GM18868 (cell line): Measurements from ENCODE around the gene ADARB2.
"Not testable (repeated sequence)": the region's sequence is repeated elsewhere in the genome, so short reads cannot be mapped to it uniquely, and the experiment has no call there.

Experiments used
- ATAC-seq: cut with Tn5 transposase; IDR thresholded peaks from one replicate; pipeline ENCODE4 v1.9.1; 2021; ENCODE audit warnings: mild to moderate bottlenecking, moderate library complexity; ENCODE audit not compliant: unreplicated experiment

ADARB2 gene

DNA sequence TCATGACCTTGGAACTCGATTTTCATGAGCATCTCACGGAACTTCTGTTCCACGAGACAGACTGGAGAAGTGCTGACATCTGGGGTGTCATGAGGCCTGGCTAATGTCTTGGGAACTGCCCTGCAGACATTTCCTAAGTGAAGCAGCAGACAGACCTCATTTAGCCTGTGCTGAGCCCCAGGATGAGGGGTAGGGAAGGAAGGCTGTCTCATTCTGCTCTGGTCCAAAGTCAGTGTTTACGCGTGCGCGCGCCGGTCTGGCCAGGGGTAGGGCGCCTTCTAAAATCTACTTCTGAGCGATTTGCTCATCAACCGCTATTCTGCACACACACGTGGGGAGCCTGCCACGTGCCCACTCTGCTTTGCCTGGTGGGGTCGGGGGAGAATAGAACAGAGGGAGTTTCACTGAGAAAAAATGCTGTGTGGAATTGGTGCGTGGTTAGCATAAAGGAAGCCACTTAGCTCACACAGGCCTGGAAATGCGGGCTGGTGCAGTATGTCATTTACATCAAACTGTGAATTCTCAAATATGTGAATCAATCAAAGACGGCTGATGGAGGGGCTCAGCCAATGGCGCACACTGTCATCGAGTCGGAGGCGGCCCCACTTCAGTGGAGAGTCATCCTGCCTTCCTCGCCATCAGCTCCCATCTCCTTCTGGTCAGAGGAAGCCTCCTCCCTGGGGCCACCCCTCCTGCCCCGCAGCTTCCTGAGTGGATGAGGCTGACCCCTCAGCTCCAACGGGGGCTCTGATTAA, 335.1 kb downstream of the ADARB2 start:
- no peak for ATAC-seq

DNA sequence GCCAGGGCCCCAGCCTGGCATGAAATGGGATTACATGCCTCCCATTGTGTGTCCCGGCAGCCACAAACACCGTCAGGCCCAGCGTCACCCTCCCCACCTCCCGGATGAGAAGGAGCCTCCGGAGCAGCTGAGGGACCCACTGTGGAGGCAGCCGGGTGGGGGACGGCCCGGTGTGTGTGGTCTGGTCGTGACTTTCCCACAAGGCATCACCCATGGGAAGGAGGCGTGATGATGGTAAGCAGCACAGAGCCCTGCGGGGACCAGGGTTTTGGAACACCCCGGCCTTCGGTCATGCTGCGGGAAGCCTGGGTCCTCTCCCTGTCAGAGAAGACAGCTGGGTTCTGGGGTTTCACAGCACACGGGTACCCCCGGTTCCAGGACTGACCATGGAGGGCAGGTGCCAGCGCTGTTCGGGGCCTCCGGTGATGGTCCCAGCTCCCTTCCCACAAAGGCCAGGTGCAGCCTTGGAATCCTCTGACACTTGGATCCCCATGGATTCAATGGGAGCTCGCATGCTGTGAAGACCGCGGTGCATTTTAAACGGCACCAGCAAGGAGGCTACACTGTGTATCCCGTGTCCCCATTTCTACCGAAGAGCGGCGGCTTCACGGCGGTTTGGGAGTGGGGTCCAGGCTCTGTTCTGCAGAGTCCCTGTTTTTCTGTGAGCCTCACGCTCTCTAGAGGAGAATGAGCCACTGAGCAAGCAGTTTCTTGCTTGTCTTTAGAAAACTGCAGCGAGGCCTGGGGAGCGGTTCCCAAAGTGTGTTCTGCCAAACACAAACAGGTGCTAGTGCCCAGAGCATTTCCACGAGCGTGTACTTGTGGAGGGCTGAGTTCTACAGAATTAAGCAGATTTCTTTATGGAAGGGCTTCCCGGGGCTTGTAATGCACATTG, 336.0 kb downstream of the ADARB2 start:
- no peak for ATAC-seq

DNA sequence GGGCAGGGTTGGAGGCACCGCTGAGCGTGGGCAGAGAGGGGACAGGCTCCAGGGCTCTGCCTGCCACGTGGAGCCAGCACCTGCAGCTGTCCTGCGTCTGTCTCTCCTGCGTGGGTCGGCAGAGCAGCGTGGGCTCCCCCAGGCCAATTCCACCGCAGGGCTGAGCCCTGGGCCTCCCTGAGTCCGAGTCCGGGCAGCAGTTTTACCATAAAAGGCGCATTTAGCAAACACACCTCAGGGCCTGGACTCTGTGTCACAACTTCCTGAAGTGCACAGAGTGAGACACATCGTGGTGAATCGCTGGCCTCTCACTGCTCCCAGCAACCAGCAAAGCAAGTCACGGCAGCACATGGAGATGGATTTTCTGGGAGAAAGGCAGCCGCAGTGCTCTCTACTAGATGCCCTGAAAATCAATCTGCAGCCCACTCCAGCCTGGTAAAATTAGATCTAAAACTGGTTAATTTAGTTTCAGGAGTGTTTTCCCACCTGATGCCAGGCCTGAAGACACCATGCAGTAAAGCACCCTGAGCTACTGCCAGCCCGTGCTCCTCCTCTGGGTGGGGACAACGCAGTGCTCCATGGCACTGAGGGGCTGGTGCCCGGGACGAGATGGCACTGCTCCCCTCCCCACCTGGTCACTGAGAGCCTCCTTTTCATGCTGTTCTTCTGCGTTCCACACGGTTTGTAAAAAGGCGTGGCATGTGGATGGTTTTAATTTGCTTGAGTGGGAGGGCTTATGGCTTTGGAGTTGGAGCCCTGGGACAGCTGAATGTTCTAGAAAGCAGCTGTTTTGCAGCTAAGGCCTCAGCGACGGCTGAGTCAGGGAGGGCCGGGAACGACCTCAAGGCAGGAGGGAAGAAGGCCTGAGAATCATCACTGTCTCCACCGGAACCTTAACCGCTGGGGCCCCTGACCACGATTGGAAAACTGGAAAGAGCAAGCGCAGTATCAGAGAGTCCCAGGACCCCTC, 336.9 kb downstream of the ADARB2 start:
- ATAC-seq = no peak

DNA sequence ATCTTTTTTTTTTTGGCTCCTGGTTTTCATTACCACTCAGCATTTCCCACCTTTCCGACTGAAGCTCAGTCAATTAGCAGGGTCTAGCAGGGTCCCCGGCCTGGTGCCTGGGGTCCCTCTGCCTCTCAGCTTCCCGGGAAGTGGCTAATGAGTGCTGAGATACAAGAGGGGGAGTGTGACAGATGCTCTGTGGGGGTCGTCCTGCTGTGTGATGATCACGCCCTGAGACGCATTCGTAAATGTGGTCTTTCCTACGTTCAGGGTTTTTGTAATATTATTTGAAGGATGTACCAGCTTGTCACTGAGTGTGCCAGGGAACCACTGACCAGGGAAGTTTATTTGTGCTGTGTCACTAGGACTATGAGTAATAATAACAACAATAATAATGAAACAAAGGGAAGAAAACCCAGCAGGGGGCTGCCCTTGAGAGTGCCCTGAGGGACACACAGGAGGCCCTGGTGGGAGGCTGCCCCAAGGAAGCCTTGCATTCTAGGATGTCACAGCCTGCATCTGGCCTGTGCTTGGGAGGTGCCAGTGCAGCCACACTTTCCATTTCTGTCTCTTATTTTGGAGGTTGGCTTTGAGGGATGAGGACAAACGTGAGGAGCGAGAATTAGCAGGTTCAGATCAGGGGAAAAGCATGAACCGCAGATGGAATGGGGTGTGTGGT, 337.8 kb downstream of the ADARB2 start:
- no peak for ATAC-seq

DNA sequence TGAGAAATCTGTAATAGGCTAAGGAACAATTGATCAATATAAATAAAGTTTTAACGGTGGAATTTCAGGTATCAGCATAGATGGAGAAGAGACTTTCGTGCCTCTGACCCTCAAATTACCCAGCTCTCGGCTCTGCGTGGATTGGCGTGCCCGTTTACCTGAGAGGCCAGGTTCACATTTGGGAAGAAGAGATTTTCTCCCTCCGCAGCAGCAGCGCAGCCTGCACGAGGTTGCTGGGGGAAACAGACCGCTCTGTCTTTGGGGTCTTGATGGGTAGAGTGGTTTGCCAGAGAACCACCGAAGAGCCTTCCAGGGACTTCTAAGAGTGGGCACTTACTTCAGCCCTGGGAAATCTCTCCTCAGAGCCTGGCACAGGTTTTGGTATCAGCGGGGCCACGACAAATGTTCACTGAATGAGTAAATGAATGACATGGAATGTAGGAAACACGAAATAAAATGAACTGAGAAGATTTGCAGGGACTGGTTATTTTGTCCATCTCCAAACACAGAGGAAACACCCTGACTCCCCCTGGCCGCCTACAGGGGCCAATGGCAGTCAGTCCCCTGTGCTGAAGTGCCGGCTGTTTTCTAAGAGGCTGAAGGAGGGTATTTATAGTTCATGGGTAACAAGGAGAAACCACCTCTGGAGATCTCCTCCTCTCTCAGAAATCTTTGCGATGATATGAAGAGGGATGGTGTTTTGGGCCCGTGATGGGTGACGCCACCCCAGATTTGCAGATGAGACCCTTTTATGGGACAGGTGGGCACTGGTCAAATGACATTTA, 338.5 kb downstream of the ADARB2 start:
- ATAC-seq = no peak

DNA sequence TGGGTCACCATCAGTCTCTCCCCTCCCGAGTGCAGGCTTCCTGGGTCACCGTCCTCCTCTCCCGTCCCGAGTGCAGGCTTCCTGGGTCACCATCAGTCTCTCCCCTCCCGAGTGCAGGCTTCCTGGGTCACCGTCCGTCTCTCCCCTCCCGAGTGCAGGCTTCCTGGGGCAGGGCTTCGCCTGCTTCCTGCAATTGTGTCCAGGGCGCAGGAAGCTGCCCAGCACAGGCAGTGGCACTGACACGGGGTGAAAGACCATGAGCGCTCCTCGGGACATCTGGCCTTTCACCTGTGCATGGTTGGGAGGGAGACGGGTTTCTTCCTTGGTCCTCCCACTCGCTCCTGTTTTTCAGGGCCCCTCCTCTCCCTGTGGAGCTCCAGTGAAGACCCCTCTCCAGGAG, 339.2 kb downstream of the ADARB2 start:
- not testable (repeated sequence) for ATAC-seq

DNA sequence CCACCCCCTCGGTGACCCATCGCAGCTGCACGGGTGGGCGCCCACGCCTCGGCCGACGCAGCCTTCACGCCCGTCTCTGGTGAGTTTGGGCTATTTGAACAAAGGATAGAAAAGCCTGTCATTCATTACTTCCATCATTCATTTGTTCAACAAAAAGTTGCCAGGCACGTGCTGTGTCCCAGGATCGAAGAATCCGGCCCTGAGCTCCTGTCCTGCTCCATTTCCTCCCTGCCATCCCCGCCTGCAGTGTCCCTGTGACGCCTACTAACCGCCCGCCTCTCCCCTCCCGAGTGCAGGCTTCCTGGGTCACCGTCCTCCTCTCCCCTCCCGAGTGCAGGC, 341.1 kb downstream of the ADARB2 start:
- ATAC-seq = no peak

DNA sequence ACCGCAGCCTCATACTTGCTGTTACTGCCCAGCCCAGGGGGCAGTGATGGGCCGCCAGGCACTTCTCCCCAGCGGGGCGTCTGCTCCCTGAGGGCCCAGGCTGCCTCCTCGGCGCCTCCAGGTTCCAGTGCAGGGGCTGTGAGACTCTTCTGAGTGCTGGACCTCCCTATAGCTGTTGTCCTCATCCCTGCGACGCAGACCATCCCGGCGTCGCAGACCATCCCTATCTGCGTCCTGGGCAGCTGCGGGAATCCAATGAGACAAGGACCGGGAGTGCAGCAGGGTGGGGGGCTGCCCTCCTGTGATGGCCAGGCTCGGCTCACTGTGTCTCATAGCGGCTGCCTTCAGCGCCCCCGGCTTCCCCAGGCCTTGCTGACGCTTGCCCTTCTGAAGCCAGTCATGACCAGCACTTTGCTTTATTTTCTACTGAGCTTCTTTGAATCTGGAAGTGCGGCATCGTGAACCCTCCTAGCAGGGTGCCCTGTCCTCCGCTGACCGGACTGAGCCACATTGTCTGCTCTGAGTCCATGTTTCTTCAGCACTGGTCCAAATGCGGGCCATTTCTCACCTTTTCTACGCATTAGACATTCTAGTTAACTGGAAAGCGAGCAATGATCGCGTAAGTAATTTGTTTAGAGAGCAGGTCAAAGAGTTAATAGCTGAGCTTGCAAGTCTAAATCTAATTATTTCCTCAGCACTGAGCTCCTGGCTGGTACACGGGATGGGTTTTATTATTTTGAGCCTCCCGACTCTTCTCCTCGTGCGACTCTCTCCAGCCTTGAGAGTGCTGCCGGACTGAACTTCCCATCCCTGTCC, 341.6 kb downstream of the ADARB2 start:
- no peak for ATAC-seq

DNA sequence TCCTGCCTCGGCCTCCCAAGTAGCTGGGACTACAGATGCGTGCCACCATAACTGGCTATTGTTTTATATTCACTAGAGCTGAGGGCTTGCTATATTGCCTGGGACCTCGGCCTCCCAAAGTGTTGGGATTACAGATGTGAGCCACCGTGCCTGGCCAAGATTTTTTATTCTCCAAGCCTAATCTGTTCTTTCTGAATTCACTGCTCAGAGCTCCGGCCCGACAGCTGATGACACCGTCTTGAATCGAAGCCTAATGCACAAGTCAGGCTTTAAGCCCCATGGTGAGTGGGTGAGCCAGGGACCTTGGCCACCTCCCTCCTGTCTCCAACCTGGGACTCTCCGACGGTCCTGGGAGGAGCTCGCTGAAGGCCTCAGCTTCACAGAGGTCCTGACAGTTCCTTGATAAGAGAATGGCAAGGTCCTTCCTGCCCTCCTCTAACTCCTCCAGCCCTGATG, 342.3 kb downstream of the ADARB2 start:
- ATAC-seq = no peak

DNA sequence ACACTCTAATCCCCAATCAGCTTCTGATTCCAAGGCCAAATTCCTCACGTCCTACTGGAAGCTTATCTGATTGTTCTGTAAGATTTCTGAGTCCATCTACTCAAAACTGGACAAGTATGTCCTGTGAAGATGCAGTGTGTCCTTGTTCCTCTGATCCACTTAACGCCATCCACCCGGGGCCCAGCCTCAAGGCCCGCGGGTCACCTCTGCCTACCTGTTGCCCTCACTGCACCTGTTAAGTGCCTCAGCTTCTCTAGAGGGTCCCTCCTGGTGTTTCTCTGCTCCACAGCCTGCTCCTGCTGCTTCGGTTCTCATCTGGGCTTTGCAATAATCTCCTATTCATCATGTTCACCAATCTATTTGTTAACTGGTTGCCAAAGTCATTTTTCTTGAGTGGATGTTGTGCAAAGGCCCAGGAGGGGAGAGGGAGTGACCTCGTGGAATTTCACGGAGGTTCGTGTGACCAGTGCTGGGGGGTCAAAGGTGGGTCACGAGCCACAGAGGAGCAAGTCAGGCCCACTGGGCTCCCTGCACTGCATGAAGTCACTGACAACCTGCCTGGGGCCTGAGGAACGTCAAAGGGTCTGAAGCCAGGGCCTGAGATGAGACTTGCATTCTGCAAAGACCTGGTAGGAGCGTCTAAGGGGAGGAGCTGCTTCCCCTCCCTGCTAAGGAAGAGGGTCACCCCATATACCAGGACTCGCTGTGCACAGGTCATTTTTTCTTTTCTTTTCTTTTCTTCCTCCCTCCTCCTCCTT, 343.0 kb downstream of the ADARB2 start:
- ATAC-seq = no peak

DNA sequence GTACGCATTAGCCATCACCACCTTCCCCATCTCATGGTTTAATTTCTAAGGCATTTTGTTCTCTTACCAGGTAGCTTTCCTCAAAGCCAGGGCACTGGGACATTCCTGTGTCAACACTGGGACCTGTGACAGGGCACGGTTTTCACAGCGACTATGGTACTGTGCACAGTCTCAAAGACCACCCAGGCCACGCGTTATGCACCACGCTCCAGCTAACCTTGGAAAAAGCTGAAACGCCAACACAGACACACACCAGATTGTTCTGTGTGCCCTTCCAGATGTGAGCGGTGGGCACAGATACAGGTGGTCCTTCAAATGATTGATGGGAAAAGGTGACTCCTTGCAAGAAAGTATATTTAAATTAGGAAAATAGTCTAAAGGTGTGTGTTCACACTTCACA, 343.8 kb downstream of the ADARB2 start:
- ATAC-seq = no peak

DNA sequence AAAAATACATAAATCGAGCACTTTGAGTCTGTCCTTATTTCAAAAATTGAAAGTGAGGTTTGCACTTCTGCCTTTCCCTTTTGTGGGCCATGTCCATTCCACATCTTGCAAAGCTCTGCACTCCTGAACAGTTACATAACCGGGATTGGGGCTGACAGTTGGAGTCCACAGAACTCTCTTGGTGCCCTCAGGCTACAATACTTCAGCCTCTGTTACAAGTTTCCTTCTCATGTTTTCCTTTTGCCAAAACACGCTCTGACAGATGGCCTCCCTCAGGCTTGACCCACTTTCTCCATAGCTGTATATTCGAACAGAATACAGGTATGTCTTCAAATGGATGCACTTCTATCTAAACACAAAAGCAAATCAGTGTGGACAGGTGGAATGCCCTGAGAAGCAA, 345.2 kb downstream of the ADARB2 start:
- no peak for ATAC-seq

DNA sequence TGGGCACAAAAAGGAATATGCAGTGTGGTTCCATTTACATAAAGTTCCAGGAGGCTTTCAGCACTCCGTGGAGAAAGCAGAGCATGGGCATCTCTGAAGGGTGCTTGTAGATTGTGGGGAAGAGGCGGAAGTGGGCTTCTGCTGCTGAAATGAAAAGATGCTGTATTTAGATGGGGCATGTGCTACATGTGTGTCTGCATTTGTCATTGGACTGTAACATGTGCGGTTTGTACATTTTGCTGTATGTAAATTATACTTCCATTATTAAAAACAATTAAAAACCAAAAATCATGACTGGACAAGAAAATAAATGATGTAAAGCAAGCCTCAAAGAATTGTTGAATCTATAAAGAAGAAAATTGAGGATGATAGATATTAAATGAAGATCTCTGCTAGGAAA, 347.1 kb downstream of the ADARB2 start:
- no peak for ATAC-seq

DNA sequence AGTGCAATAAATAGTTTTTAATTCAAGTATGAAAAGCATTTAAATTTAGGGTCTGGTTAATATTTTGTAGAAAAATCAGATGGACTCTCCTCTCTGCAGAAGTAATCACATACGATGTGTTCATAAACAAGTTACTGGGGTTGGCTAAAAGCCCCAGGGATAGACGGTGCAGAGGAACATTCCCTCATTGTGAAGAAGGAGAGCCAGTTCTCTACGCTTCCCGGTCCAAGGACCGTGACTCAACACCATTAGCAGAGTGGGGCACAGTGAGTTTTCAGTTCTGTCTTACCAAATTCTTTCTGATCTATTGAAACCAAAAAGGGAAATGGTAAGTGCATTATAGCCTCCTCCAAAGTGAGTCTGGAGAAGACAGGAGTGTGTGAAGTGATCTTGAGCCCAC, 353.3 kb downstream of the ADARB2 start:
- ATAC-seq = no peak

DNA sequence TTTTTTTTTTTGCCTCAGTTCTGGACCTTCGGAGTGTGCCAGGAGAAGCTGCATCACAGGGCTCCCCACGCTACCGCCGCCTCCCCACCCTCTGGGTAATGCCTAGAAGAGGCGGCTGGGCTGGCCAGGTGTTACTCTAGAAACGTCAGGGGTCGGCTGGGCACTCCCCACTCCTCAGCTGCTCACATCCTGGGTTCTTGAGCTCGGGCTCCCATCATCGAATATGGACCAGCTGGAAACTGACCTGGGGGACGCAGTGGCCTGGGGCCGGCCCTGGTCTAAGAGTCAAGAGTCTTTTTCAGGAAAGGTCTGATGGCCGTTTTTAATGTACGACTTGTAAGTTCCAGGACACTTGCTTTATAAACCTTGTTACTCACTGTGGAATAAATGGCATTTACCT, 354.6 kb downstream of the ADARB2 start:
- no peak for ATAC-seq

DNA sequence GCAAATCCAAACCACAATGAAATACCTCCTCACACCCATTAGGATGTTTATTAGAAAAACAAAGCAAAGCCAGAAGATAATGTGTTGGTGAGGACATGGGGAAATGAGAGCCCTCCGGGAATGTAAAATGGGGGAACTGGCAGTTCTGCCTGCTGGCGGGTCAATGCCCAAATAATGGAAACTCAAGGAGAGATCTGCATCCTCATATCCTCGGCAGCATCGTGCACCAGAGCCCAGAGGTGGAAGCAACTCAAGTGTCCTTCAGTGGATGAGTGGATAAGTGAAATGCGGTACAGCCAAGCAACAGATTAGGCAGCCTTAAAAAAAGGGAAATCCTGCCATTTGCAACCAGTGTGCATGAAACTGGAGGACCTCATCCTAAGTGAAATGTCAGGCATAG, 356.0 kb downstream of the ADARB2 start:
- ATAC-seq = no peak

DNA sequence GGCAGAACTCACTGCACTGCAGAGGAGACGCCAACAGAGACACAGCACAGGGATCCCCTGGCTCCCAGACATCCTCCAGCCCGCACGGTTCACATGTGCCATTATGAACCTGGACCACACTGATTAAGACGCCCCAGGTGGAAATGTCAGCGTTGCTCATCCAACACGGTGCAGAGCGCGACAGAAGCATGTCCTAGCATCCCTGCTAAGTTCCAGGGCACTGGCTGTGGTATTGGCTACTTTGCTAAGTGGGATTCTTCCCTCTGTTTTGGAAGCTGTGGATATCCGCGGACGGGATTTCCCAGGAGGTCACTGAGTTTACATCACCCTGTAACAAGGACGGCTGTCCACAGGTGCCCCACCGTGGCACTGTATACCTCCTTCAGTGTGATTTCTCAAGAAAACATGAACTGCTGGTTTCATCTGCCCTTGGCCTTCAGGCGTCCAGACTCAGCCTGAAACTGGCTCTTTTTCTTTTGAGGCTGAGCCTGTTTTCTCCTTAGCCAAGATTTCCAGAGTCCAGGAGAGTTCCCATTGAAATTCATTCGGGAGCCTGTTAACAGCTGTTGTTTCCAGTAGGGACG, 357.1 kb downstream of the ADARB2 start:
- ATAC-seq = no peak

DNA sequence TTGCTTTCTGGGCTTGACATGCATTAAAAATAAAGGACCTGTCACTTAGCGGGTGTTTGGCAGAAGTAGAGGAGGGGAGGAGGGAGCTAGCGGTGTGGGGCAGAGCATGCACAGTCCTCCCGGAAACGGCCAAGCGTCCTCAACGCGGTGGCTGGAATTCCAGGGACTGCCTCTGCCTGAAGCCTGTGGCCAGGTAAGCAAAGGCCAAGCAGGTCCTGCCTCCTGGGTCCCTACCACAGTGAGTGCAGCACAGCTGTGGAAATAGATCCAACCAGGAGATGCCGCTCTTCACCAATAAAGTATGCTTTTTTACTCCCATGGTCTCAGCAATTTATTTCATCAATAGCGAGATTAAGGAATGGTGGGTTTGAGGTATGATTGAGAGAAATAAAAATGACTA, 357.7 kb downstream of the ADARB2 start:
- ATAC-seq = no peak
